GM12864 (cell line): ENCODE results near the gene EPHX1.

ENCODE experiments used
- DNase-seq: peaks from one replicate; pipeline ENCODE4 v3.0.0-alpha.2; 2011; ENCODE audit warnings: low read depth
- H3K4me3 ChIP-seq: 2 replicates; pipeline ENCODE4 v1.5.1; 2011; ENCODE audit warnings: mild to moderate bottlenecking, low read depth, low read length, control low read depth
- CTCF ChIP-seq: IDR thresholded peaks from 2 replicates; pipeline ENCODE4 v1.5.1; 2011; ENCODE audit warnings: low read depth, mild to moderate bottlenecking, moderate library complexity, low read length, control low read depth, inconsistent platforms; ENCODE audit errors: missing control alignments

The EPHX1 gene

GRCh38 chr1:225840713-225841112 lies 30.8 kb downstream of the EPHX1 start:
- no peak for TF ChIP-seq CTCF

GRCh38 chr1:225842074-225842473 lies 32.1 kb downstream of the EPHX1 start:
- DNase-seq = no peak
- no peak overlapping the region for H3K4me3 ChIP-seq
- TF ChIP-seq CTCF = no peak

More at GRCh38 chr1:225840713-225841112, 30.8 kb downstream of the EPHX1 start:
- DNase-seq = no peak
- no peak overlapping the region for H3K4me3 ChIP-seq

- TF ChIP-seq CTCF = no peak
- H3K4me3 ChIP-seq = no peak overlapping the region
- DNase-seq = no peak
Observed at GRCh38 chr1:225842788-225843425, 33.0 kb downstream of the EPHX1 start.

GRCh38 chr1:225843426-225843795 lies 33.5 kb downstream of the EPHX1 start:
- H3K4me3 ChIP-seq = no peak overlapping the region
- no peak for TF ChIP-seq CTCF
- no peak for DNase-seq

- TF ChIP-seq CTCF = no peak
- DNase-seq = no peak
- H3K4me3 ChIP-seq = no peak overlapping the region
Observed at GRCh38 chr1:225844236-225845061, 34.5 kb downstream of the EPHX1 start.

GRCh38 chr1:225845097-225845496 lies 35.2 kb downstream of the EPHX1 start:
- no peak overlapping the region for H3K4me3 ChIP-seq
- no peak for DNase-seq
- no peak for TF ChIP-seq CTCF
